ENCODE results near the gene NKAIN4.

DNA sequence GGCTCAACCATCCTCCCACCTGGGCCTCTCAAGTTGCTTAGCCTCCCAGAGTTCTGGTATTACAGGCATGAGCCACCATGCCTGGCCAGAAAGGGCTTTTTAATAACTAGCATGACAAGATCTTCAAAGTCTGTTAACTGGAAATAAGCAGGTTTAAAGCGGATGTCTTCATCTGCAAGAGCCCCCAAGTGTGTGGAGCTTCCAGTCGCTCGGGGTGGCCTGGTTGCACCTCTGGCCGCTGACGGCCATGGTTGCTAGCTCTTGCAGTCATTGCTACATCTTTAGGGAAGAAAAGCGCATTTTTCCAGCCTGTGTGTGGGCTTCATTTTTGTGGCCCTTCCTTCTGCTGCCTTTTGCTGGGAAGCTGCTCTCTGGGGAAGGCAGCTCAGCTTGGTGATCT, 26.1 kb upstream of the NKAIN4 start:
- TF ChIP-seq CTCF (conservative IDR thresholded peaks at IDR 0.05; ENCODE audit: low read length) (no peak), EZH2phosphoT487 (IDR thresholded peaks at IDR 0.05; ENCODE audit: borderline replicate concordance, low read depth, low read length) (no peak)

All from OCI-LY7 (cell line).